Posterior vena cava (tissue), 2 donors: ENCODE measurements around the gene CHD3. TPM values are rescaled to one million over a fixed set of nuclear protein-coding genes. Genes with fewer than 3 reads are reported as not detected.
A peak's percentile ranks its signal among the peaks of the same experiment; 100 is the strongest.

Experiments used
- DNase-seq: peaks from one replicate; pipeline ENCODE4 v3.0.0-alpha.2; 2020; ENCODE audit warnings: low spot score
- intact Hi-C, 2 donors: fragments of 100-400 bp; cut with DNase I; formaldehyde crosslinking; loops; one replicate each; pipeline versions ENCODE4 v1.14.1 to v1.14.2; 2022 to 2023
- total RNA-seq, 2 donors: library from RNA; stranded (reverse); fragmentation: NEBNext Ultra II Directional; extraction: Animal tissue kit (Norgen Biotek cat#: 25700); gene quantifications; one replicate each; pipeline ENCODE4 v1.2.1, GENCODE V29; 2021
- donor health status: DM: yes; HTN: yes; CAD: no.
- donor health status: DM: yes; HTN: yes; CAD: no.

CHD3 gene
- total RNA-seq, 2 donors from 2014 or later, result 67.4 to 105 TPM

DNA sequence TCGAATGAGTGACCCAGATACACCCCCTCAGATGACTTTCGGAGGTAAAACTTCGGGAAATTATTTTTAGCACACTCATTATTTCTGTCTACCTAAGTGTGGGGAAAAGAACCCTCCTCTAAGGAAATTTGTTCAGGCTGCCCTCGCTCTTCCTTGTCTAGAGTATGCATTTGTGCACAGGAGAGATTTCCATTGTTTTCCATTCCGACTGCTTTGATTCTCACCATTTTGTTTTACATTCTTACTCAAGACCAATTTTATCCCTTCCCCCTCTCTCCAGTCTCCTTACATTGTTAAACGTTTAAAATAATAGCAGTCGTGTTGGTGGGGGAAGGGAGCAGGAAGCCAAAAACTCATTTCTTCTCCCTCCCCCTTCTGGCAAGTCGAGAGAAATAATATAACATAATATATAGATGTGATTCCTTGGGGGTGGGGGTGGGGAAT is 1.5 kb upstream of the CHD3 start:
- intact Hi-C loops, result no loop called here
- no peak for DNase-seq

DNA sequence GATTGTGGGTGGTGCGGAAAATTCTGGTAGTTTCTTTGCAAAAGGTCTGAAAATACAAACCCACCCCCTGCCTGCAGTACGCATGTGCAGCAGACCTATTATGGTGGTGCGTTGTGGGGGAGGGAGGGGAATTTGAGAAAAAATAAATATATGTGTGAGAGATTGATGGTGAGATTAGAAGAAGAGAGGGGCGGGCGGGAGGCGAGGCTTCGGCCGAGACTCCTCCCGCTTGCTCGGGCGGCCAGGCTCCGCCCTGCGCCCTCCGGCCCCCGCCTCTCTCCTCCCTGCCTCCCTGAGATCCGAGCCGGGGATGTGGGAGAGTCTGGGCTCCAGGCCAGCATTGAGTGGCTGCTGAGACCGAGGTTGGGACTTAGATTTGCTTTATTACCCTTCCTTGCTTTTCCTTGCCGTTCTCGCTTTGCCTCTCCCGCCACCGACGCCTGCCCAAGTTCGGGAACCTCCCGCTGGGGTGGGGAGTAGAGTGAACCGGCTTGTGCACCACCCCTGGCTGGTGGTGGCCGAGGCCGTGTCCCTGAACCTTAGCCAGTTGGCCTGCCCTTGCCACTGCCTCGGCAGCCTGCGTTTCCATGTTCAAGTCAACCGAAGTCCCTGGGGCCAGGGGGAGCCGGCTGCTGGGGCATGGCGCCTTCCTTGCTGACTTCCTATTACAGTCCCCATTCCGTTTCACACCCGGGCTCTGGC is 956 bp upstream of the CHD3 start:
- peak; percentile 96 for DNase-seq
- intact Hi-C loops, result no loop called here

DNA sequence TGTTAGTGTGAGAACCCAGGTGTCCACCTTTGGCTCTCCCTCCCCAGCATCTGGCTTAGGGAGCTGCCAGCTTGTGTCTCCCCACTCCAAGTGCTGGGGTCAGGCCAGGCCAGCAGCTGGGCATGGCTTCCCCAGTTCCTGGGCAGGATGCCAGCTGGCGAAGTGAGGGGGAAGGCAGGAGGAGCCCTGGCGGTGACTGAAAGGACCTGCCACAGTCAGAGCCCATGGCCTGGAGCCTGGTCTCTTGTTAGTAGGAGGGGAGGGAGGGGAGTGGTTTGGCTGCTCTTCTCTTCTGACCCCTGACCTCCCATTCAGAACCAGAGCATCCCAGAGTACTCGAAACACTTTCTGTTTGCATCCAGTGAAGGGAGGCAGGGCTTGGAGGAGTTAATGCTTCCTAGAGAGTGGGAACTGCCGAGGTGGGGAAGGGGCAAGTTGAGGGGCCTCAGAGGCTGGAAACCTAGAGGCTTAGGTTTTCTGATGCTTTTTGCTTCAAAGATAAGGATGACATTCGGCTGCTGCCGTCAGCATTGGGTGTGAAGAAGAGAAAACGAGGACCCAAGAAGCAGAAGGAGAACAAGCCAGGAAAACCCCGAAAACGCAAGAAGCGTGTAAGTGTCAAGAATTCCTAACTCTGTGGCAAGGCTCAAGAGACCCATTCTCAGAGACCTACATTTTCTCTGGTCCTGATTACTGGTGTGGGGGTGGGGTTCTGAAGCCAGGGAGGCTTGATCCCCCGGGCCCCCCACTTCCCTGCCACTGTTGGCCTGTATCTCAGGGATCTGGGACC is 772 bp downstream of the CHD3 start:
- intact Hi-C loops, result no loop called here
- DNase-seq, result peak; percentile 98

DNA sequence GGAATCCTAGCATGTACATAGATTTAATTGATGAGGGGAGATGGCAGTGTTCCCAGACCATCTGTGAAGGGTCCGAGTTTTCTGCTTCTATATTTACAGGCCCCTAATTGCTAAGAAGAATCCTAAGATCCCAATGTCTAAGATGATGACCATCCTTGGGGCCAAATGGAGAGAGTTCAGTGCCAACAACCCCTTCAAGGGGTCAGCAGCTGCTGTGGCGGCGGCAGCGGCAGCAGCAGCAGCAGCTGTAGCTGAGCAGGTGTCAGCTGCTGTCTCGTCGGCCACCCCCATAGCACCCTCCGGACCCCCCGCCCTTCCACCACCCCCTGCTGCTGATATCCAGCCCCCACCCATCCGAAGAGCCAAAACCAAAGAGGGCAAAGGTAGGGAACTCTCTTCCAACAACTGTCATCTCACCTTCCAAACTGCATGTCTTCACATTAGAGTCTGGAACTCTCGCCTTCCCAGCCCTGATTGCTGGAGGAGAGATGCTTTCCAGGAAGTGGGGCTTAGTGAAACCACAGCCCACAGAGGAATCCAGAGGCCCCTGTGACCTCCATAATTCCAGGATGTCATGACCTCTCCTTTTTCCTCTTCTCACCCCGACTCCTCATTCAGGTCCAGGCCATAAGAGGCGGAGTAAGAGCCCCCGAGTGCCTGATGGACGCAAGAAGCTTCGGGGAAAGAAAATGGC is 4.7 kb downstream of the CHD3 start:
- intact Hi-C loops, result no loop called here
- DNase-seq, result no peak

DNA sequence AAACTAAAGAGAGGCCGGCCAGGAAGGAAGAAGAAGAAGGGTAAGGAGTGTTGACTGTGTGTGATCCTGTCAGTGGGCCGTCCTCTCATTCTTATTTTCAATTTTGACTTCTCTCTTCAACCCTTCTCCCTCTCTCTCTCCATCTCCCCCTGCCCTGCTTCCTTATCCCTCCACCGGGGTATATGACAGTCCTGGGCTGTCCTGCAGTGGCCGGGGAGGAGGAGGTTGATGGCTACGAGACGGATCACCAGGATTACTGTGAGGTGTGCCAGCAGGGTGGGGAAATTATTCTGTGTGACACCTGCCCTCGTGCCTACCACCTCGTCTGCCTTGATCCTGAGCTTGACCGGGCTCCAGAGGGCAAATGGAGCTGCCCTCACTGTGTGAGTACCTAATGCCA is 5.6 kb downstream of the CHD3 start:
- no peak for DNase-seq
- intact Hi-C loops, result no loop called here

DNA sequence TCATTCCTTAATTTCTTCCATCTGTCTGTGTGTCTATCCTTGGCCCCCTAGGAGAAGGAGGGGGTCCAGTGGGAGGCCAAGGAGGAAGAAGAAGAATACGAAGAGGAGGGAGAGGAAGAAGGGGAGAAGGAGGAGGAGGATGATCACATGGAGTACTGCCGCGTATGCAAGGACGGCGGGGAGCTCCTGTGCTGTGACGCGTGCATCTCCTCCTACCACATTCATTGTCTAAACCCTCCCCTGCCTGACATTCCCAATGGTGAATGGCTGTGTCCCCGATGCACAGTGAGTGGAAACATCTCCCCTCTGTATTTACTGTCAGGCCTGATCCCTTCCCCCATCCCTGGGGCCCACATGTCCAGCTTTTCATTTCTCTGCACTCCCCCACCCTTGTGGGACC is 6.3 kb downstream of the CHD3 start:
- intact Hi-C loops, result no loop called here
- DNase-seq, result no peak

DNA sequence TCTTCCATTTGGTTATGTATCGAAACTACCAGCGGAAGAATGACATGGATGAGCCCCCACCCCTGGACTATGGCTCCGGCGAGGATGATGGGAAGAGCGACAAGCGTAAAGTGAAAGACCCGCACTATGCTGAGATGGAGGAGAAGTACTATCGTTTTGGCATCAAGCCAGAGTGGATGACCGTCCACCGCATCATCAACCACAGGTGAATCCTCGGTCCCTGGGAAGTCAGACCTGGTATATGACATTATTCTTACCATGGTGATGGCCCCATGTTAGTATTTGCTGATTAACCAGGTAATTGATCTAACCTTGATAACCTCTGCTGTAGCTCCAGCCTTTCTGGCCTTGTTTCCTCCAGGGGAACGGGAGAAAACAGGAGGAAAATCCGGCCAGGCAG is 8.5 kb downstream of the CHD3 start:
- intact Hi-C loops, result no loop called here

DNA sequence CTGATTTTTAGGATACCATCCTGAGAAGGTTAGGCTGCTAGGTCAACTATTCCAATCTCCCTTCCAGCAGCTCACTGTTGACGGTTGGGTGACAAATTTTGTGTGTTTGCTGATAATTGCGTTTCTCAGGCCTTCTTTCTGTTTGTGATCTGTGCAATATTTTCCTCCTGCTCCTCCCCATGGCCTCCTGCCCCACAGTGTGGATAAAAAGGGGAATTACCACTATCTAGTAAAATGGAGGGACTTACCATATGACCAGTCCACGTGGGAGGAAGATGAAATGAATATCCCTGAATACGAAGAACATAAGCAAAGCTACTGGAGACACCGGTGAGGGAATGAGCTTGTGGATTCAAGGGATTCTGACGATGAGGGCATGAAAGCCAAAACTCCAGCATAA is 9.2 kb downstream of the CHD3 start:
- intact Hi-C loops, result no loop called here
- no peak for DNase-seq

More for the DNA sequence above, 8.5 kb downstream of the CHD3 start:
- no peak for DNase-seq

DNA sequence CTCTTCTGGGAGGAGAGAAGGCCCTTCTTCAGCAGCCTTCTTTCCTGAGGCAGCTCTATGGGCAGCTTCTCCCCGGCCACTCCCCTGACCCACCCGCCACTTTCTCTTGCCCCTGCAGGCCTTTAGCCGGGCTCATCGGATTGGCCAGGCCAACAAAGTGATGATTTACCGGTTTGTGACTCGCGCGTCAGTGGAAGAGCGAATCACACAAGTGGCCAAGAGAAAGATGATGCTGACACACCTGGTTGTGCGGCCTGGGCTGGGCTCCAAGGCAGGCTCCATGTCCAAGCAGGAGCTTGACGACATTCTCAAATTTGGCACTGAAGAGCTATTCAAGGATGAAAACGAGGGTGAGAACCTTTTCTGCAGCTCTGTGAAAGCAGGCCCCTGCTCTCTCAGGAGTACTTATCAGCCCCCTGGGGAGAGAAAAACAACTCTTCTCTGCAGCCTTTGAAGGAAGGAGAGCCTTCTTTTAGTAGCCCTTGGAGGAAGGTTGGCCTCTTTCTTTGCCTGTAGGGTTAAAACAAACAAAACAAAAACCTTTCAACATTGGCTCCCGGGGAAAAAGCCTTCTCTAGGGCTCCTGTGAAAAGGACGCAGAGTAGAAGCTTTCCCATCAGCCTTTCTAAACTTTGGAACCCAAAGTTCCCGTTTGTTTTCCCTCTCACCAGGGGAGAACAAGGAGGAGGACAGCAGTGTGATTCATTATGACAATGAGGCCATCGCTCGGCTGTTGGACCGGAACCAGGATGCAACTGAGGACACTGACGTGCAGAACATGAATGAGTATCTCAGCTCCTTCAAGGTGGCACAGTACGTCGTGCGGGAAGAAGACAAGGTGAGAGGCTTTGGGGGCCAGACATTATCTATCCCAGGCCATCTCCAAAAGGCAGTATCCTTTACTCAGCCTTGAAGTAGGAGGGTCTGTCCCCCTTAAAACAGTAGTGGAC is 14.8 kb downstream of the CHD3 start:
- DNase-seq, result no peak
- intact Hi-C loops, result no loop called here

DNA sequence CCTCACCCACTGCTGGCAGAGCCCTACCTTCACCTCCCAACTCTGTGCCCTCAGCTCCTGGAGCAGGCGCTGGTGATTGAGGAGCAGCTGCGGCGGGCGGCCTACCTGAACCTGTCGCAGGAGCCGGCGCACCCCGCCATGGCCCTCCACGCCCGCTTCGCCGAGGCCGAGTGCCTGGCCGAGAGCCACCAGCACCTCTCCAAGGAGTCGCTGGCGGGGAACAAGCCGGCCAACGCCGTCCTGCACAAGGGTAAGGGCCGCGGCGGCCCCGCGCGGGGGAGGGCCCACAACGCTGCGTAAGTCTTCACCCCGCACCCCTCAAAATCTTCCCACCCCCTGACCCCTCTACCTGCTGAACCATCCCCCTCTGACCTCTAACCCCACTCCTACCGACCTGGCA is 20.5 kb downstream of the CHD3 start:
- intact Hi-C loops, result no loop called here
- DNase-seq, result no peak

DNA sequence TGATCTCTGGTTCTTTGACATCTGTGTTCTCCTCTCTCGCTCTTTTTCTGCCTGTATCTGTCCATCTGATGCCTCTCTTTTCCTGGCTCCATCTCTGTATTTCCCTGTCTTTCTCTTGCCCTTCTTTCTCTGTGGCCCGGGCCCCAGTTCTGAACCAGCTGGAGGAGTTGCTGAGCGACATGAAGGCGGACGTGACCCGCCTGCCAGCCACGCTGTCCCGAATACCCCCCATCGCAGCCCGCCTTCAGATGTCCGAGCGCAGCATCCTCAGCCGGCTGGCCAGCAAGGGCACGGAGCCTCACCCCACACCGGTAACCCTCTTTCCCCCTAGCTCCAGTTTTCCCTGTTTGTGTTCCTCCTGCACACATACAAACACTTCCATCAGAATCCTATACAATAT is 21.7 kb downstream of the CHD3 start:
- DNase-seq, result no peak
- intact Hi-C loops, result loop anchor here in 1 of 2 donors (5.0 kb wide), 1 partner anchor 82 kb away; no protein-coding TSS in a partner anchor

DNA sequence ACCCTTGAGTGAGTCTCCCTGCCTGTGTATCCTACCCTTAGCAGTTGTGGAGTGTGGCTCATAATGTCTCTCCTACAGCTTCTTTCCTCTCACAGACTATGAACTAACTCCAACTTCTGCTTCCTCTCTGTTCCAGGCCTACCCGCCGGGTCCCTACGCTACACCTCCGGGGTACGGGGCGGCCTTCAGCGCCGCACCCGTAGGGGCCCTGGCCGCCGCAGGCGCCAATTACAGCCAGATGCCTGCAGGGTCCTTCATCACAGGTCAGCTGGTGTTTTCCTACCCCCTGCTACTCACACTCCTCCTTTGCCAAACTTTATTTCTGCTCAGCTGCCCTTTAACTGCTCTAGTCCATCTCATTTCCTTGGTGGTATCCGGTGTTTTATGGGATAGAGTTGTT is 22.1 kb downstream of the CHD3 start:
- no peak for DNase-seq
- intact Hi-C loops, result loop anchor here in 1 of 2 donors (5.0 kb wide), 1 partner anchor 82 kb away; no protein-coding TSS in a partner anchor

DNA sequence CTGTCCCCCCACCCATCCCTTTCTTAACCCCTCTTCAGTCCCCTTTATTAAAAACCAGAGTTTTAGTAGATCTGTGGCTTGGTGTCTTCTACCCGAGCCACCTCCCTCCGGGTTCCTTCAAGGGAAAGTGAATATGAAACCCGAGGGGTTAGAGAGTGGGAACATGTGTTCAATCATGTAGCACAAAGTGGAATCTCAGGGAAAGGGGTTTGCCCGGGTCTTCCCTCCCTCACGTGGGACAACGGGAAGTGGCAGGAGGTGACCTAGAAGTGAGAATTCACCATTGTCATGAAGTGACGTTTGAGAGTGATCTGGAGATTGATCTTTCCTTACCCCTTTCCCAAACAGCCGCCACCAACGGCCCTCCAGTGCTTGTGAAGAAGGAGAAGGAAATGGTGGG is 22.5 kb downstream of the CHD3 start:
- intact Hi-C loops, result loop anchor here in 1 of 2 donors (5.0 kb wide), 1 partner anchor 81 kb away; no protein-coding TSS in a partner anchor
- DNase-seq, result no peak

DNA sequence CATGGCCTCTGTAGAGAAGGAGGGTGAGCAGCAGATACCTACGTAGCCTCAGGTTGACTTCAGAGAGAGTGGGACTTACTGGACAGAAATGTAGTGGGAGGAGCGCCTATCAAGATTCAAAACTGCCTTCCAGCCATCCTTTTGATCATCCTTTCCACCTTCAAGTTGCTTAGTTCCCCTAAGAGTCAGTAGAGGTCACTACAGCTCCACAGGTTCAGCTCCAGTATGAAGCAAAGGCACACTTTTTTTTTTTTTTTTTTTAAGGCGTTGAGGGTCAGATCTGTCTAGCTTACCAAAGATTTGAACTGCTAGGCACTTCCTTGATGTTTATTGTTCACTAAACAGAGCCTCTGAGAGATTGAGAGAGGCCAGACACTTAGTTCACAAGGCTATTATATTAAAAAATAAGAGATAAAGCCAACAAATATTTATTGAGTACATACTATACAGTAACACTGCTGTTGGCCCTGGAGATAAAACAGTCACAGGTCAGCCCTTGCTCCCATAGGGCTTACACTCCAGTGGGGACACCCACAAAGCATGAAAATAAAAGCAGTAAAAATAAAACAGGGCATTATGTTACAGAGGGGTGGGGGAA is 24.4 kb downstream of the CHD3 start:
- DNase-seq, result no peak
- intact Hi-C loops, result loop anchor here in 1 of 2 donors (5.0 kb wide), 1 partner anchor 79 kb away; no protein-coding TSS in a partner anchor

DNA sequence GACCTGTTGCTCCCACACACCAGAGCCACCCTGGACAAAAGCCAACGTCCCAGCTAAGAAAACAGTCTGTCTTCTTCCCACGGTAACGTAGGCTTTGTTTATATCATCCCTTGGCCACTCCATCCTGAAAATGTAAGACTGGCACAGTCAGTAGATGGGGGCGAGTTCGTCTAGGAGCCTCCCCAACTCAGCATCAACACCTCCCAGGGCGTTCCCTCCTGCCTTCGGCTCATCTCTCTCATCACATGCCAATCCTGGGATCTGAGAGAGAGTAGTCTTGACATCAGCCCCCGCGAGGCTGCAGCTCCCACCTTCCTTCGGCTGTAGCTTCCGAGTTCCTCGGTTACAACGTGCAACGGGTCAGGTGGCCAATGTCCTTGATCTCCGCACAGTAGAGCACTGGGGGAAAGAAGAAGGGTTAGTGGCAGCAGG is 26.6 kb downstream of the CHD3 start:
- DNase-seq, result no peak
- intact Hi-C loops, result no loop called here

DNA sequence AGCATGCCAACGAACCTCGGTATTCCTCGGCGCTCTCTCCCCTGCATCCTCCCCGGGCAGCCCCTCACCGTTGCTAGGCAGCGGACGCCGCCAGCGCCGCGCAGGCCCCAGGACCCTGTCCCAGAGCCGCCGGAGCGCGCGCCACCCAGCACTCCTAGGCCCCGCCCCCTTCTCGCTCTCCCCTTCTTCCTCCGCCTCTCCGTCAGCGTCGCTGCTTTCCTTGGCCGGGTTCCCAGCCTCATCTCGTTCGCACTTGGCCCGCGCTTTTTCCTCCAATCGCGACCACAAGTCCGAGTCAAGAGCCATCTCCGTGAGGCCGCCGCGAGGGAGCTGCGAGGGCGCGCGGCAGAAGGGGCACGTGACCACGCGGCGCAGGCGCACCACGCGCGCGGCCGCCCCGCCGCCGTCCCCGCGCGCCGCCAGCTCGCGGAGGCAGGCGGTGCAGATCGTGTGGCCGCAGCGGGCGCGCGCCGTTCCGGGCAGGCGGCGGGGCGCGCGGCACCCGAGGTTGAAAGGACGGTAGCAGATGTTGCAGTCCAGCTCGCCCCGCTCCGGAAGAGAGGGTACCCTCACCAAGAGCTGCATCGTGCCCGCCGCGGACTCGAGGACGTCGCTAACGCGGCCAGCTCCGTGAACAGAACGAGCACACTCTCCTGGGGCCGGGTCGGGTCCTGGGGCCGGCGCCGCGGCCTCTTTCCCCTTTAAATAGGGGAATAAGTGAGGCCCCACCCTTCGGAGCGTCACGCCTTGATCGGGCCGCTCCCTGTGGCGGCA is 27.2 kb downstream of the CHD3 start, which contains the start of gene RNF227:
Gene RNF227, minus strand, starts transcription at position 679 of the 774 bp plus-strand sequence. Its CDS starts 94 bp downstream, at position 585.
- DNase-seq, result peak; percentile 98
- intact Hi-C loops, result no loop called here

DNA sequence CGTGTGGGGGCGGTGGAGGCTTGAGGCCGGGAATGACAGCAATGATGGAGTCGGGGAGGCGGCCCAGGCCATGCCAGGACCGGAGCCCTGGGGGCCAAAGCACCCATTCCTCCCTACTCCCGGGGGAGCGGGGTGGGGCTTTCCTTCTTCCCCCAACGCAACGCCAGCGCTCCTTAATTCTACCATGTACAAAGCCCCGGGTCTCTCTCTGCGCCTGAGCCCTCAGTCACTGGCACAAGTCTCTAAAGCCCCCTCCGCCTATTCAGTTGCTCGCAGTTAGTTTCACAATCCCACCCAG is 27.7 kb downstream of the CHD3 start:
- DNase-seq, result no peak
- intact Hi-C loops, result no loop called here

DNA sequence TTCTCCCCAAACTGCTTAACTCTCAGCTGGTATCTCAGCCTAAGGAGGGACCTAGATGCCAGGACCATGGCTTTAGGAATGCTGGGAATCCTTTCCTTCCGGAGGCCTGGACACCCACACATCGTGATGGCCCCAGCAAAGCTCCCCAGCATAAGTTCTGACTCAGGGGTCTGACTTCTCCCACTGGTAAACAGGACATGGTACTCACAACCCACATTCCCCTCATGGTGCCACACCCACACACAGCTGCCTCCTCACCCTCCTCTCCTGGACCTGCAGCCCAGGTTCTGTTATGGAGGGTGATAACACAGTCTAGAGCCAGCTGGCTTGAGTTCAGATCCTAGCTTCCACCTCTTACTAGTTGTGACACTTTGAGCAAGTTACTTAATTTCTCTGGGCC is 28.2 kb downstream of the CHD3 start:
- intact Hi-C loops, result no loop called here
- DNase-seq, result no peak
